ENCODE results near the gene PRMT2. TPM values are rescaled to one million over a fixed set of nuclear protein-coding genes. Genes with fewer than 3 reads are reported as not detected.

The PRMT2 gene
- total RNA-seq, 2 experiments from 2014 or later: 60.9 to 74.1 TPM

GRCh38 chr21:46645840-46646239 lies 10.4 kb downstream of the PRMT2 start:
- DNase-seq: no peak

GRCh38 chr21:46646541-46647154 lies 11.2 kb downstream of the PRMT2 start:
- peak; percentile 58 for ATAC-seq
- ChIA-PET POLR2A (interaction anchor here (0.5 to 0.7 kb wide), 2 partner anchors 9 to 287 kb away, joined by 3 read pairs; no protein-coding TSS in a partner anchor), CTCF (interaction anchor here (1.1 kb wide), 1 partner anchor 21 kb away, joined by 4 read pairs; no protein-coding TSS in a partner anchor)
- peaks cover 77% of the 10 kb centered on the region for H3K36me3 Mint-ChIP-seq (ENCODE audit: low read depth)
- H3K4me1 Mint-ChIP-seq: peaks cover 22% of the 10 kb centered on the region
- no peaks in the 10 kb centered on the region for H3K27me3 Mint-ChIP-seq
- H3K9me3 Mint-ChIP-seq (ENCODE audit: low read depth): no peaks in the 10 kb centered on the region
- H3K27ac Mint-ChIP-seq: peak overlapping the region; percentile 53
- H3K4me3 Mint-ChIP-seq: no peak overlapping the region
- intact Hi-C loops (cut with DNase I, micrococcal nuclease): no loop called here
- DNase-seq: no peak

More at GRCh38 chr21:46645840-46646239, 10.4 kb downstream of the PRMT2 start:
- Mint-ChIP-seq H3K9me3 (ENCODE audit: low read depth) (no peaks in the 10 kb centered on the region), H3K4me3 (no peak overlapping the region), H3K27ac (peak overlapping the region; percentile 53), H3K36me3 (ENCODE audit: low read depth) (peaks cover 76% of the 10 kb centered on the region), H3K4me1 (peaks cover 29% of the 10 kb centered on the region), H3K27me3 (no peaks in the 10 kb centered on the region)
- no peak for ATAC-seq
- intact Hi-C loops (cut with DNase I, micrococcal nuclease): no loop called here
- POLR2A ChIA-PET: no interaction called here
- CTCF ChIA-PET: interaction anchor here (1.1 kb wide), 1 partner anchor 22 kb away, joined by 4 read pairs; no protein-coding TSS in a partner anchor

GRCh38 chr21:46648539-46648938 lies 13.1 kb downstream of the PRMT2 start:
- CTCF ChIA-PET: no interaction called here
- peaks cover 18% of the 10 kb centered on the region for H3K4me1 Mint-ChIP-seq
- no peak overlapping the region for H3K4me3 Mint-ChIP-seq
- intact Hi-C loops (cut with DNase I, micrococcal nuclease): no loop called here
- H3K36me3 Mint-ChIP-seq (ENCODE audit: low read depth): peaks cover 89% of the 10 kb centered on the region
- ATAC-seq: no peak
- DNase-seq: no peak
- POLR2A ChIA-PET: no interaction called here
- no peaks in the 10 kb centered on the region for H3K27me3 Mint-ChIP-seq
- H3K9me3 Mint-ChIP-seq (ENCODE audit: low read depth): peaks cover under 1% of the 10 kb centered on the region
- no peak overlapping the region for H3K27ac Mint-ChIP-seq

GRCh38 chr21:46649356-46649755 lies 13.9 kb downstream of the PRMT2 start:
- POLR2A ChIA-PET: no interaction called here
- Mint-ChIP-seq H3K4me1 (peaks cover 18% of the 10 kb centered on the region), H3K9me3 (ENCODE audit: low read depth) (peaks cover 8% of the 10 kb centered on the region), H3K36me3 (ENCODE audit: low read depth) (peaks cover 91% of the 10 kb centered on the region), H3K27me3 (no peaks in the 10 kb centered on the region), H3K27ac (no peak overlapping the region), H3K4me3 (no peak overlapping the region)
- intact Hi-C loops (cut with DNase I, micrococcal nuclease): no loop called here
- no peak for DNase-seq
- CTCF ChIA-PET: no interaction called here
- no peak for ATAC-seq

GRCh38 chr21:46650476-46651098 lies 15.1 kb downstream of the PRMT2 start:
- DNase-seq (no peak), ATAC-seq (no peak)
- Mint-ChIP-seq H3K27ac (peak overlapping the region; percentile 65), H3K4me1 (peaks cover 15% of the 10 kb centered on the region), H3K4me3 (no peak overlapping the region), H3K36me3 (ENCODE audit: low read depth) (peaks cover 96% of the 10 kb centered on the region), H3K9me3 (ENCODE audit: low read depth) (peaks cover 16% of the 10 kb centered on the region), H3K27me3 (no peaks in the 10 kb centered on the region)
- CTCF ChIA-PET: interaction anchor here (0.9 kb wide), 1 partner anchor 86 kb away, joined by 3 read pairs; no protein-coding TSS in a partner anchor
- intact Hi-C loops (cut with DNase I, micrococcal nuclease): no loop called here
- POLR2A ChIA-PET: no interaction called here

GRCh38 chr21:46651121-46651520 lies 15.6 kb downstream of the PRMT2 start:
- H3K27ac Mint-ChIP-seq: peak overlapping the region; percentile 65
- no peaks in the 10 kb centered on the region for H3K27me3 Mint-ChIP-seq
- H3K4me3 Mint-ChIP-seq: no peak overlapping the region
- peaks cover 18% of the 10 kb centered on the region for H3K9me3 Mint-ChIP-seq (ENCODE audit: low read depth)
- H3K4me1 Mint-ChIP-seq: peaks cover 11% of the 10 kb centered on the region
- ChIA-PET CTCF (interaction anchor here (0.9 kb wide), 1 partner anchor 86 kb away, joined by 3 read pairs; no protein-coding TSS in a partner anchor), POLR2A (no interaction called here)
- DNase-seq (no peak), ATAC-seq (no peak)
- peaks cover 96% of the 10 kb centered on the region for H3K36me3 Mint-ChIP-seq (ENCODE audit: low read depth)
- intact Hi-C loops (cut with DNase I, micrococcal nuclease): no loop called here

GRCh38 chr21:46655230-46655629 lies 19.8 kb downstream of the PRMT2 start:
- H3K4me1 Mint-ChIP-seq: peaks cover 4% of the 10 kb centered on the region
- DNase-seq (no peak), ATAC-seq (no peak)
- peaks cover 18% of the 10 kb centered on the region for H3K9me3 Mint-ChIP-seq (ENCODE audit: low read depth)
- H3K4me3 Mint-ChIP-seq: no peak overlapping the region
- intact Hi-C loops (cut with DNase I, micrococcal nuclease): no loop called here
- H3K27me3 Mint-ChIP-seq: no peaks in the 10 kb centered on the region
- peaks cover 82% of the 10 kb centered on the region for H3K36me3 Mint-ChIP-seq (ENCODE audit: low read depth)
- ChIA-PET CTCF (no interaction called here), POLR2A (no interaction called here)
- H3K27ac Mint-ChIP-seq: no peak overlapping the region

- no peak for ATAC-seq
- intact Hi-C loops (cut with DNase I, micrococcal nuclease): no loop called here
- Mint-ChIP-seq H3K27me3 (no peaks in the 10 kb centered on the region), H3K4me3 (no peak overlapping the region), H3K36me3 (ENCODE audit: low read depth) (peaks cover 69% of the 10 kb centered on the region), H3K27ac (no peak overlapping the region), H3K9me3 (ENCODE audit: low read depth) (peaks cover 18% of the 10 kb centered on the region), H3K4me1 (peaks cover 11% of the 10 kb centered on the region)
- ChIA-PET CTCF (interaction anchor here (0.6 to 1.0 kb wide), 2 partner anchors 185 to 373 kb away, joined by 3 to 4 read pairs; no protein-coding TSS in a partner anchor), POLR2A (no interaction called here)
- DNase-seq: no peak
Measured at GRCh38 chr21:46656820-46657219, 21.3 kb downstream of the PRMT2 start.

- CTCF ChIA-PET: no interaction called here
- Mint-ChIP-seq H3K4me1 (peaks cover 12% of the 10 kb centered on the region), H3K36me3 (ENCODE audit: low read depth) (peaks cover 44% of the 10 kb centered on the region), H3K27ac (peak overlapping the region; percentile 47), H3K9me3 (ENCODE audit: low read depth) (peaks cover 2% of the 10 kb centered on the region), H3K27me3 (no peaks in the 10 kb centered on the region), H3K4me3 (no peak overlapping the region)
- DNase-seq: peak; percentile 48
- POLR2A ChIA-PET: no interaction called here
- ATAC-seq: peak; percentile 82
- intact Hi-C loops (cut with DNase I, micrococcal nuclease): no loop called here
Measured at GRCh38 chr21:46660505-46660904, 25.0 kb downstream of the PRMT2 start.

GRCh38 chr21:46661211-46661625 lies 25.7 kb downstream of the PRMT2 start:
- H3K9me3 Mint-ChIP-seq (ENCODE audit: low read depth): no peaks in the 10 kb centered on the region
- peak overlapping the region; percentile 60 for H3K27ac Mint-ChIP-seq
- peak; percentile 38 for ATAC-seq
- no peaks in the 10 kb centered on the region for H3K27me3 Mint-ChIP-seq
- POLR2A ChIA-PET: no interaction called here
- CTCF ChIA-PET: no interaction called here
- peaks cover 17% of the 10 kb centered on the region for H3K4me1 Mint-ChIP-seq
- intact Hi-C loops (cut with DNase I, micrococcal nuclease): no loop called here
- DNase-seq: peak; percentile 70
- H3K4me3 Mint-ChIP-seq: no peak overlapping the region
- peaks cover 39% of the 10 kb centered on the region for H3K36me3 Mint-ChIP-seq (ENCODE audit: low read depth)

- Mint-ChIP-seq H3K4me1 (peaks cover 17% of the 10 kb centered on the region), H3K27me3 (no peaks in the 10 kb centered on the region), H3K27ac (no peak overlapping the region), H3K9me3 (ENCODE audit: low read depth) (no peaks in the 10 kb centered on the region), H3K36me3 (ENCODE audit: low read depth) (peaks cover 33% of the 10 kb centered on the region), H3K4me3 (no peak overlapping the region)
- no peak for DNase-seq
- ChIA-PET CTCF (no interaction called here), POLR2A (no interaction called here)
- ATAC-seq: no peak
- intact Hi-C loops (cut with DNase I, micrococcal nuclease): no loop called here
Measured at GRCh38 chr21:46661642-46662366, 26.3 kb downstream of the PRMT2 start.

- ChIA-PET CTCF (no interaction called here), POLR2A (no interaction called here)
- Mint-ChIP-seq H3K4me1 (peaks cover 16% of the 10 kb centered on the region), H3K4me3 (no peak overlapping the region), H3K9me3 (ENCODE audit: low read depth) (no peaks in the 10 kb centered on the region), H3K27me3 (no peaks in the 10 kb centered on the region), H3K27ac (no peak overlapping the region), H3K36me3 (ENCODE audit: low read depth) (peaks cover 28% of the 10 kb centered on the region)
- intact Hi-C loops (cut with DNase I, micrococcal nuclease): no loop called here
- DNase-seq: no peak
- ATAC-seq: no peak
Measured at GRCh38 chr21:46662367-46662654, 26.8 kb downstream of the PRMT2 start.
